Body of pancreas (tissue), 4 donors: ENCODE results near the gene NSUN3.

Experiments used
- POLR2A ChIP-seq, 3 donors: fragments of 450-650 bp; IDR thresholded peaks; one replicate each; pipeline ENCODE4 v1.6.1; 2016; ENCODE audit warnings: antibody characterized with exemption in 3 of 3, mild to moderate bottlenecking in 2 of 3
- TF ChIP-seq, protein P1 (sequence below), 7 experiments: fragments of 450-650 bp in 4 of 7; fragments of 200-600 bp in 3 of 7; sonication (generic) in 3 of 7; IDR thresholded peaks; one replicate each; pipeline ENCODE4 v1.5.1; 2016 to 2019; ENCODE audit warnings: antibody characterized with exemption in 7 of 7

GRCh38 chr3:94121161-94121560 lies 58.3 kb downstream of the NSUN3 start:
- TF ChIP-seq POLR2A (IDR thresholded peaks at IDR 0.05), result no peak
- TF ChIP-seq, protein P1, sequence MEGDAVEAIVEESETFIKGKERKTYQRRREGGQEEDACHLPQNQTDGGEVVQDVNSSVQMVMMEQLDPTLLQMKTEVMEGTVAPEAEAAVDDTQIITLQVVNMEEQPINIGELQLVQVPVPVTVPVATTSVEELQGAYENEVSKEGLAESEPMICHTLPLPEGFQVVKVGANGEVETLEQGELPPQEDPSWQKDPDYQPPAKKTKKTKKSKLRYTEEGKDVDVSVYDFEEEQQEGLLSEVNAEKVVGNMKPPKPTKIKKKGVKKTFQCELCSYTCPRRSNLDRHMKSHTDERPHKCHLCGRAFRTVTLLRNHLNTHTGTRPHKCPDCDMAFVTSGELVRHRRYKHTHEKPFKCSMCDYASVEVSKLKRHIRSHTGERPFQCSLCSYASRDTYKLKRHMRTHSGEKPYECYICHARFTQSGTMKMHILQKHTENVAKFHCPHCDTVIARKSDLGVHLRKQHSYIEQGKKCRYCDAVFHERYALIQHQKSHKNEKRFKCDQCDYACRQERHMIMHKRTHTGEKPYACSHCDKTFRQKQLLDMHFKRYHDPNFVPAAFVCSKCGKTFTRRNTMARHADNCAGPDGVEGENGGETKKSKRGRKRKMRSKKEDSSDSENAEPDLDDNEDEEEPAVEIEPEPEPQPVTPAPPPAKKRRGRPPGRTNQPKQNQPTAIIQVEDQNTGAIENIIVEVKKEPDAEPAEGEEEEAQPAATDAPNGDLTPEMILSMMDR (IDR thresholded peaks at IDR 0.05), result no peak
